H1 (cell line): ENCODE measurements around the gene TLE1. TPM values are rescaled to one million over a fixed set of nuclear protein-coding genes. Genes with fewer than 3 reads are reported as not detected.

Experiments used
- CTCF ChIA-PET: fragments of 300-600 bp; sonication (Branson Sonifier 250); formaldehyde crosslinking; loops from one replicate; lab custom pipeline; 2021; ENCODE audit not compliant: partially characterized antibody; lab: Charles Lee
- POLR2A ChIA-PET: fragments of 300-600 bp; sonication (Branson Sonifier 250); formaldehyde crosslinking; loops from one replicate; lab custom pipeline; 2021; ENCODE audit warnings: inconsistent platforms; ENCODE audit not compliant: partially characterized antibody; lab: Charles Lee
- DNase-seq, 2 experiments: peaks; one replicate each; pipeline versions ENCODE4 v3.0.0 to v3.0.0-alpha.2; 2010 to 2022; ENCODE audit warnings: low spot score in 2 of 2, low read depth in 1 of 2, mixed read lengths in 1 of 2
- FAIRE-seq: peaks from 2 replicates; lab custom pipeline; 2011; peaks lifted over from hg19 to GRCh38; lab: Jason Lieb, UNC
- H2AFZ ChIP-seq: 2 replicates; pipeline ENCODE4 v1.8.1; 2012; ENCODE audit warnings: low read length, inconsistent platforms
- H2AK5ac ChIP-seq: 2 replicates; pipeline ENCODE4 v1.6.1; 2013; ENCODE audit warnings: low read depth, low read length
- H2BK120ac ChIP-seq: replicated peaks from 2 replicates; pipeline ENCODE3; 2013; ENCODE audit warnings: low read depth, low read length, inconsistent platforms
- H2BK12ac ChIP-seq: 2 replicates; pipeline ENCODE4 v1.6.1; 2013; ENCODE audit warnings: low read depth, low read length
- H2BK15ac ChIP-seq: 2 replicates; pipeline ENCODE4 v1.6.1; 2013; ENCODE audit warnings: low read length
- H2BK20ac ChIP-seq: 2 replicates; pipeline ENCODE4 v1.6.1; 2013; ENCODE audit warnings: low read length
- H2BK5ac ChIP-seq: 2 replicates; pipeline ENCODE4 v1.6.1; 2013; ENCODE audit warnings: low read depth, low read length
- H3K14ac ChIP-seq: 2 replicates; pipeline ENCODE4 v1.6.1; 2013; ENCODE audit warnings: inconsistent platforms; ENCODE audit not compliant: insufficient read length
- H3K18ac ChIP-seq: 2 replicates; pipeline ENCODE4 v1.6.1; 2013; ENCODE audit warnings: low read length; ENCODE audit errors: extremely low read depth
- H3K23ac ChIP-seq: 2 replicates; pipeline ENCODE4 v1.6.1; 2013; ENCODE audit warnings: inconsistent platforms; ENCODE audit not compliant: insufficient read length
- H3K23me2 ChIP-seq: 2 replicates; pipeline ENCODE4 v1.6.1; 2013; ENCODE audit warnings: low read depth, low read length
- H3K27ac ChIP-seq: 2 replicates; pipeline ENCODE4 v1.6.1; 2011; ENCODE audit warnings: low read depth, low read length, inconsistent platforms
- H3K27me3 ChIP-seq, 4 experiments: replicated peaks in 1 of 4; 1 replicate in 1 of 4; 2 replicates in 3 of 4; pipeline versions ENCODE4 v1.6.1 to v1.8.1; 2011 to 2013; ENCODE audit warnings: low read length in 3 of 4, mild to moderate bottlenecking in 3 of 4, inconsistent platforms in 2 of 4, mixed read lengths in 2 of 4, moderate library complexity in 1 of 4; ENCODE audit not compliant: control insufficient read depth in 3 of 4, insufficient read depth in 3 of 4; ENCODE audit errors: extremely low read depth in 1 of 4
- H3K36me3 ChIP-seq, 4 experiments: 2 replicates each; pipeline versions ENCODE4 v1.6.1 to v1.8.1; 2011 to 2013; ENCODE audit warnings: mild to moderate bottlenecking in 4 of 4, low read length in 3 of 4, moderate library complexity in 2 of 4, control low read depth in 1 of 4, inconsistent platforms in 1 of 4; ENCODE audit not compliant: insufficient read depth in 4 of 4, control insufficient read depth in 2 of 4
- H3K4ac ChIP-seq: replicated peaks from 2 replicates; pipeline ENCODE3; 2013; ENCODE audit warnings: low read length, low read depth, mixed read lengths, inconsistent platforms; ENCODE audit not compliant: insufficient read length
- H3K4me1 ChIP-seq, 4 experiments: replicated peaks in 1 of 4; 1 replicate in 1 of 4; 2 replicates in 3 of 4; pipeline versions ENCODE4 v1.6.1 to v1.8.1; 2011 to 2013; ENCODE audit warnings: low read length in 3 of 4, inconsistent platforms in 2 of 4, mixed read lengths in 1 of 4; ENCODE audit not compliant: insufficient read depth in 4 of 4, control insufficient read depth in 3 of 4
- H3K4me2 ChIP-seq, 2 experiments: 2 replicates each; pipeline versions ENCODE4 v1.6.1 to v1.8.1; 2011 to 2013; ENCODE audit warnings: low read depth in 2 of 2, low read length in 2 of 2, control low read depth in 1 of 2, inconsistent platforms in 1 of 2, mild to moderate bottlenecking in 1 of 2; ENCODE audit not compliant: insufficient read depth in 1 of 2
- H3K4me3 ChIP-seq, 4 experiments: fragments of 200-600, 300-600 bp in 1 of 4; sonication (generic), shearing (Covaris generic), sonication (Bioruptor Twin) in 1 of 4; 2 replicates each; pipeline versions ENCODE4 v1.5.1 to v1.8.1; 2011 to 2016; ENCODE audit warnings: low read length in 4 of 4, low read depth in 3 of 4, control low read depth in 2 of 4, inconsistent platforms in 2 of 4, mild to moderate bottlenecking in 2 of 4, mixed read lengths in 1 of 4, moderate library complexity in 1 of 4; ENCODE audit not compliant: insufficient read depth in 2 of 4; ENCODE audit errors: extremely low read depth in 1 of 4
- H3K56ac ChIP-seq: replicated peaks from 2 replicates; pipeline ENCODE3; 2013; ENCODE audit warnings: low read depth, mild to moderate bottlenecking, mixed read lengths, low read length, inconsistent platforms; ENCODE audit not compliant: insufficient read length
- H3K79me1 ChIP-seq: 2 replicates; pipeline ENCODE4 v1.6.1; 2013; ENCODE audit warnings: low read depth, low read length, control low read depth
- H3K79me2 ChIP-seq, 2 experiments: 2 replicates each; pipeline versions ENCODE4 v1.6.1 to v1.8.1; 2012 to 2013; ENCODE audit warnings: low read length in 2 of 2, mild to moderate bottlenecking in 2 of 2, inconsistent platforms in 1 of 2; ENCODE audit not compliant: insufficient read depth in 2 of 2, control insufficient read depth in 1 of 2
- H3K9ac ChIP-seq, 4 experiments: replicated peaks in 1 of 4; 1 replicate in 1 of 4; 2 replicates in 3 of 4; pipeline versions ENCODE4 v1.6.1 to v1.8.1; 2011 to 2013; ENCODE audit warnings: low read depth in 3 of 4, low read length in 3 of 4, control low read depth in 2 of 4, mild to moderate bottlenecking in 2 of 4, moderate library complexity in 2 of 4, inconsistent platforms in 1 of 4; ENCODE audit errors: extremely low read depth in 1 of 4
- H3K9me3 ChIP-seq, 2 experiments: 2 replicates each; pipeline versions ENCODE4 v1.6.1 to v1.8.1; 2012 to 2013; ENCODE audit warnings: mild to moderate bottlenecking in 2 of 2, moderate library complexity in 2 of 2, control low read depth in 1 of 2, inconsistent platforms in 1 of 2, low read depth in 1 of 2, low read length in 1 of 2, mixed read lengths in 1 of 2; ENCODE audit not compliant: insufficient read depth in 2 of 2
- H4K20me1 ChIP-seq, 2 experiments: replicated peaks in 1 of 2; 2 replicates each; pipeline versions ENCODE3 to v1.8.1; 2011 to 2013; ENCODE audit warnings: inconsistent platforms in 2 of 2, low read length in 2 of 2, mild to moderate bottlenecking in 1 of 2; ENCODE audit not compliant: insufficient read depth in 2 of 2, control insufficient read depth in 1 of 2
- H4K5ac ChIP-seq: 2 replicates; pipeline ENCODE4 v1.6.1; 2013; ENCODE audit warnings: low read length, low read depth, mixed read lengths, inconsistent platforms; ENCODE audit not compliant: insufficient read length
- H4K8ac ChIP-seq: 2 replicates; pipeline ENCODE4 v1.8.0; 2013; ENCODE audit warnings: mild to moderate bottlenecking, moderate library complexity, low read length, inconsistent platforms; ENCODE audit not compliant: insufficient read depth; ENCODE audit errors: extremely low read depth
- H4K91ac ChIP-seq: replicated peaks from 2 replicates; pipeline ENCODE3; 2013; ENCODE audit warnings: low read length, mixed read lengths, inconsistent platforms; ENCODE audit not compliant: insufficient read length
- GTF2F1 ChIP-seq: IDR thresholded peaks from 2 replicates; pipeline ENCODE4 v1.6.1; 2012; ENCODE audit warnings: low read depth, low read length, improper control_type of control experiment, borderline replicate concordance
- KDM4A ChIP-seq: IDR thresholded peaks from one replicate; pipeline ENCODE4 v1.7.1; 2012; ENCODE audit warnings: low read depth, mild to moderate bottlenecking, moderate library complexity, low read length, inconsistent platforms; ENCODE audit not compliant: severe bottlenecking
- SUZ12 ChIP-seq: fragments of 200-600 bp; sonication (generic); IDR thresholded peaks from 2 replicates; pipeline ENCODE4 v1.6.1; 2012; ENCODE audit warnings: mild to moderate bottlenecking, inconsistent platforms, low read length, moderate library complexity, mixed read lengths
- TBP ChIP-seq: IDR thresholded peaks from 2 replicates; pipeline ENCODE4 v1.6.1; 2011; ENCODE audit warnings: low read depth, low read length, improper control_type of control experiment
- WGBS, 2 experiments: shearing (Covaris generic) in 1 of 2; methylation state at CpG; one replicate each; pipeline versions ENCODE4 v1.1.6 to v1.1.7; 2013 to 2015; ENCODE audit warnings: low lambda C conversion rate in 2 of 2, mixed read lengths in 2 of 2, inconsistent platforms in 1 of 2, low coverage in 1 of 2, missing lambda C conversion rate in 1 of 2; ENCODE audit not compliant: insufficient replicate concordance in 2 of 2, insufficient coverage in 1 of 2, insufficient read length in 1 of 2; ENCODE audit errors: extremely low coverage in 1 of 2, missing lambda C conversion rate in 1 of 2; 5-methylcytosine and 5-hydroxymethylcytosine counted together
- polyA plus RNA-seq, 7 experiments: library from polyadenylated mRNA; depleted of rRNA in 3 of 7; stranded (reverse) in 5 of 7; unstranded in 2 of 7; fragments of >200 nt in 5 of 7; fragments of 200-250 nt in 2 of 7; gene quantifications; 1 replicate in 5 of 7; 2 replicates in 1 of 7; 4 replicates in 1 of 7; pipeline versions ENCODE4 v1.2.1 to v1.2.3, GENCODE V29; 2011 to 2013; ENCODE audit warnings: missing spikeins in 2 of 7, mixed read lengths in 2 of 7
- total RNA-seq: library from RNA; stranded (reverse); fragmentation: NEBNext Ultra II Directional; extraction: Animal tissue kit (Norgen Biotek cat#: 25700); gene quantifications from 2 replicates; pipeline ENCODE4 v1.2.1, GENCODE V29; 2021

The TLE1 gene
- total and polyA plus RNA-seq, 2 of the 8 experiments (the other 6 are each of a cell fraction or from before 2014, with no cell fraction given) = 81.8 to 91.6 TPM

DNA sequence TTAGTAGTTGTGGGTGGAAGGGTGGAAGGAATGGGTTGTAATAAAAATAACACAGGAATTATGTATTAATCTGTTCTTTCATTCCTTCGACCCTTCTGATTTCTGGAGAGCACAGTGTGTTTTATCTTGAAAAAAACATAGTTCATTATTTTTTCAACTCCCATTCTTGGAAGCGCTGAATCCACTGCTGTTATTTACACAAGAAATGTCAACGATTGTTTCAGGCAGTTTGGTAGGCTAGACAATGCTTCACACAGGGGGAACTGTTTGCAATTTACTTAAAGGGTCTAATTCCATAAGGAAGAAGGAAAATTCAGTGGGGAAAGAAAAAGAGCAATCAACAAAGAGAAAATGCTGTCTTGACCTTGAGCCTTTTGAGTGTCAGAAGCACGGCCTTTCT, 142.9 kb downstream of the TLE1 start:
- ChIA-PET POLR2A (no interaction called here), CTCF (no interaction called here)
- no peak overlapping the region for H3K56ac ChIP-seq
- H4K5ac ChIP-seq = no peak overlapping the region
- H4K20me1 ChIP-seq = no peaks in the 10 kb centered on the region
- H2BK5ac ChIP-seq = no peak overlapping the region
- no peak overlapping the region for H3K18ac ChIP-seq
- no peak for DNase-seq
- no peak for FAIRE-seq
- no peak overlapping the region for H3K27ac ChIP-seq
- H3K79me2 ChIP-seq = no peaks in the 10 kb centered on the region
- H3K36me3 ChIP-seq = no peaks in the 10 kb centered on the region
- no peak overlapping the region for H4K91ac ChIP-seq
- 0 out of 2 replicates have a peak overlapping the region, but pooled peaks have one; percentile 18 for H2AFZ ChIP-seq
- H4K8ac ChIP-seq = no peak overlapping the region
- no peaks in the 10 kb centered on the region for H3K27me3 ChIP-seq
- H2BK12ac ChIP-seq = no peak overlapping the region
- peaks cover 0 to 14% (median 10%) of the 10 kb centered on the region in 4 experiments; a peak in 5 of 7 replicates for H3K4me1 ChIP-seq
- H3K14ac ChIP-seq = no peak overlapping the region
- H2BK15ac ChIP-seq = no peak overlapping the region
- H3K9me3 ChIP-seq = no peaks in the 10 kb centered on the region
- H3K79me1 ChIP-seq = no peaks in the 10 kb centered on the region
- H3K23me2 ChIP-seq = no peaks in the 10 kb centered on the region
- no peak overlapping the region for H3K23ac ChIP-seq
- H3K4ac ChIP-seq = no peak overlapping the region
- H2AK5ac ChIP-seq = no peak overlapping the region
- H3K9ac ChIP-seq = no peak overlapping the region
- no peak overlapping the region for H3K4me3 ChIP-seq
- no peak overlapping the region for H2BK120ac ChIP-seq
- no peak overlapping the region for H3K4me2 ChIP-seq
- no peak overlapping the region for H2BK20ac ChIP-seq
- WGBS, 2 experiments = 63% methylated on average over 4 of the region's 4 CpGs; no CpG with 5 or more reads in 1 of the 2 experiments
- TF ChIP-seq SUZ12 (no peak), TBP (no peak), GTF2F1 (no peak), KDM4A (no peak)
